ENCODE data around the gene SDF4. TPM values are rescaled to one million over a fixed set of nuclear protein-coding genes. Genes with fewer than 3 reads are reported as not detected.

The SDF4 gene
- 10 to 100 TPM; 96.9 to 99.3 TPM for total RNA-seq

GRCh38 chr1:1231400-1232207 lies at the start of gene SDF4:
SDF4 (minus strand) TSS chr1:1232001; CDS start chr1:1228772, 3,229 bp downstream.
- peak within 1 kb of the TSS; percentile 95 for H3K4me3 Mint-ChIP-seq
- ChIA-PET CTCF (interaction anchor here (0.7 to 3.3 kb wide), 9 partner anchors 19 to 172 kb away, joined by 3 to 37 read pairs (median 4); no protein-coding TSS in a partner anchor), POLR2A (interaction anchor here (0.7 to 1.4 kb wide), 8 partner anchors 16 to 219 kb away, joined by 3 to 10 read pairs (median 3); partner anchors contain the start of genes ISG15 and TTLL10)
- H3K36me3 Mint-ChIP-seq (ENCODE audit: low read depth), result peaks cover 33% of the 10 kb centered on the region
- no peaks in the 10 kb centered on the region for H3K27me3 Mint-ChIP-seq (ENCODE audit: low read depth)
- H3K4me1 Mint-ChIP-seq (ENCODE audit: low read depth), result peaks cover 31% of the 10 kb centered on the region
- ATAC-seq (peak; percentile 96), DNase-seq (peak; percentile 97)
- H3K9me3 Mint-ChIP-seq (ENCODE audit: insufficient read depth), result no peaks in the 10 kb centered on the region
- peak within 1 kb of the TSS; percentile 94 for H3K27ac Mint-ChIP-seq

GRCh38 chr1:1280782-1281481 lies 49.1 kb upstream of the SDF4 start:
- Mint-ChIP-seq H3K27ac (no peak overlapping the region), H3K4me1 (ENCODE audit: low read depth) (no peaks in the 10 kb centered on the region), H3K36me3 (ENCODE audit: low read depth) (no peaks in the 10 kb centered on the region), H3K4me3 (no peak overlapping the region), H3K27me3 (ENCODE audit: low read depth) (no peaks in the 10 kb centered on the region), H3K9me3 (ENCODE audit: insufficient read depth) (no peaks in the 10 kb centered on the region)
- no peak for ATAC-seq
- ChIA-PET POLR2A (no interaction called here), CTCF (no interaction called here)
- DNase-seq, result no peak

- H3K9me3 Mint-ChIP-seq (ENCODE audit: insufficient read depth), result no peaks in the 10 kb centered on the region
- peaks cover 5% of the 10 kb centered on the region for H3K4me1 Mint-ChIP-seq (ENCODE audit: low read depth)
- H3K27me3 Mint-ChIP-seq (ENCODE audit: low read depth), result no peaks in the 10 kb centered on the region
- CTCF ChIA-PET, result no interaction called here
- DNase-seq, result no peak
- H3K36me3 Mint-ChIP-seq (ENCODE audit: low read depth), result no peaks in the 10 kb centered on the region
- POLR2A ChIA-PET, result interaction anchor here (0.6 kb wide), 1 partner anchor 47 kb away, joined by 3 read pairs; no protein-coding TSS in a partner anchor
- no peak overlapping the region for H3K27ac Mint-ChIP-seq
- H3K4me3 Mint-ChIP-seq, result no peak overlapping the region
- no peak for ATAC-seq
Observed at GRCh38 chr1:1279028-1279427, 47.2 kb upstream of the SDF4 start.

- H3K9me3 Mint-ChIP-seq (ENCODE audit: insufficient read depth), result no peaks in the 10 kb centered on the region
- H3K4me1 Mint-ChIP-seq (ENCODE audit: low read depth), result peaks cover 5% of the 10 kb centered on the region
- CTCF ChIA-PET, result no interaction called here
- H3K27ac Mint-ChIP-seq, result no peak overlapping the region
- no peaks in the 10 kb centered on the region for H3K36me3 Mint-ChIP-seq (ENCODE audit: low read depth)
- DNase-seq (no peak), ATAC-seq (no peak)
- no peaks in the 10 kb centered on the region for H3K27me3 Mint-ChIP-seq (ENCODE audit: low read depth)
- POLR2A ChIA-PET, result interaction anchor here (0.6 kb wide), 1 partner anchor 47 kb away, joined by 3 read pairs; no protein-coding TSS in a partner anchor
- no peak overlapping the region for H3K4me3 Mint-ChIP-seq
Observed at GRCh38 chr1:1278620-1279019, 46.8 kb upstream of the SDF4 start.

- DNase-seq, result no peak
- H3K4me3 Mint-ChIP-seq, result peak overlapping the region; percentile 46
- no peaks in the 10 kb centered on the region for H3K9me3 Mint-ChIP-seq (ENCODE audit: insufficient read depth)
- H3K27ac Mint-ChIP-seq, result no peak overlapping the region
- H3K36me3 Mint-ChIP-seq (ENCODE audit: low read depth), result peaks cover 16% of the 10 kb centered on the region
- no peak for ATAC-seq
- H3K4me1 Mint-ChIP-seq (ENCODE audit: low read depth), result peaks cover 26% of the 10 kb centered on the region
- H3K27me3 Mint-ChIP-seq (ENCODE audit: low read depth), result no peaks in the 10 kb centered on the region
- CTCF ChIA-PET, result no interaction called here
- POLR2A ChIA-PET, result no interaction called here
Observed at GRCh38 chr1:1275836-1276235, 44.0 kb upstream of the SDF4 start.

GRCh38 chr1:1274931-1275431 lies 43.2 kb upstream of the SDF4 start:
- ATAC-seq (no peak), DNase-seq (no peak)
- POLR2A ChIA-PET, result no interaction called here
- CTCF ChIA-PET, result no interaction called here
- Mint-ChIP-seq H3K27me3 (ENCODE audit: low read depth) (no peaks in the 10 kb centered on the region), H3K4me3 (peak overlapping the region; percentile 63), H3K9me3 (ENCODE audit: insufficient read depth) (no peaks in the 10 kb centered on the region), H3K27ac (peak overlapping the region; percentile 55), H3K36me3 (ENCODE audit: low read depth) (peaks cover 25% of the 10 kb centered on the region), H3K4me1 (ENCODE audit: low read depth) (peaks cover 35% of the 10 kb centered on the region)

GRCh38 chr1:1274299-1274930 lies 42.6 kb upstream of the SDF4 start:
- H3K36me3 Mint-ChIP-seq (ENCODE audit: low read depth), result peaks cover 29% of the 10 kb centered on the region
- ATAC-seq (no peak), DNase-seq (no peak)
- peak overlapping the region; percentile 55 for H3K27ac Mint-ChIP-seq
- H3K4me1 Mint-ChIP-seq (ENCODE audit: low read depth), result peaks cover 39% of the 10 kb centered on the region
- ChIA-PET CTCF (interaction anchor here (0.7 to 1.8 kb wide), 3 partner anchors 16 to 31 kb away, joined by 3 to 4 read pairs (median 4); no protein-coding TSS in a partner anchor), POLR2A (no interaction called here)
- H3K4me3 Mint-ChIP-seq, result peak overlapping the region; percentile 63
- H3K9me3 Mint-ChIP-seq (ENCODE audit: insufficient read depth), result no peaks in the 10 kb centered on the region
- no peaks in the 10 kb centered on the region for H3K27me3 Mint-ChIP-seq (ENCODE audit: low read depth)

- ChIA-PET CTCF (interaction anchor here (0.7 to 1.8 kb wide), 4 partner anchors 17 to 156 kb away, joined by 3 to 5 read pairs (median 4); no protein-coding TSS in a partner anchor), POLR2A (interaction anchor here (0.9 kb wide), 1 partner anchor 32 kb away, joined by 3 read pairs; no protein-coding TSS in a partner anchor)
- Mint-ChIP-seq H3K27ac (peak within 1 kb of the TSS; percentile 87), H3K4me1 (ENCODE audit: low read depth) (peaks cover 39% of the 10 kb centered on the region), H3K4me3 (peak within 1 kb of the TSS; percentile 89), H3K9me3 (ENCODE audit: insufficient read depth) (no peaks in the 10 kb centered on the region), H3K27me3 (ENCODE audit: low read depth) (no peaks in the 10 kb centered on the region), H3K36me3 (ENCODE audit: low read depth) (peaks cover 29% of the 10 kb centered on the region)
- ATAC-seq, result peak; percentile 95
- DNase-seq, result peak; percentile 96
Observed at GRCh38 chr1:1273512-1274298, 41.9 kb upstream of the SDF4 start, which contains the start of gene UBE2J2. UBE2J2 (minus strand) TSS chr1:1273854; CDS start chr1:1267992, 5,862 bp downstream.

GRCh38 chr1:1273209-1273511 lies 41.4 kb upstream of the SDF4 start:
- peaks cover 39% of the 10 kb centered on the region for H3K4me1 Mint-ChIP-seq (ENCODE audit: low read depth)
- peaks cover 29% of the 10 kb centered on the region for H3K36me3 Mint-ChIP-seq (ENCODE audit: low read depth)
- no peak for DNase-seq
- no peaks in the 10 kb centered on the region for H3K9me3 Mint-ChIP-seq (ENCODE audit: insufficient read depth)
- peak; percentile 7 for ATAC-seq
- peak overlapping the region; percentile 89 for H3K4me3 Mint-ChIP-seq
- POLR2A ChIA-PET, result interaction anchor here (0.9 kb wide), 1 partner anchor 32 kb away, joined by 3 read pairs; no protein-coding TSS in a partner anchor
- CTCF ChIA-PET, result interaction anchor here (1.0 to 1.8 kb wide), 3 partner anchors 18 to 156 kb away, joined by 3 to 5 read pairs (median 4); no protein-coding TSS in a partner anchor
- no peaks in the 10 kb centered on the region for H3K27me3 Mint-ChIP-seq (ENCODE audit: low read depth)
- H3K27ac Mint-ChIP-seq, result peak overlapping the region; percentile 87

- ATAC-seq (peak; percentile 10), DNase-seq (peak; percentile 38)
- peak overlapping the region; percentile 87 for H3K27ac Mint-ChIP-seq
- POLR2A ChIA-PET, result interaction anchor here (0.7 to 0.9 kb wide), 2 partner anchors 33 to 314 kb away, joined by 3 read pairs; partner anchors contain the start of gene NOC2L
- H3K27me3 Mint-ChIP-seq (ENCODE audit: low read depth), result no peaks in the 10 kb centered on the region
- peaks cover 39% of the 10 kb centered on the region for H3K4me1 Mint-ChIP-seq (ENCODE audit: low read depth)
- H3K9me3 Mint-ChIP-seq (ENCODE audit: insufficient read depth), result no peaks in the 10 kb centered on the region
- peak overlapping the region; percentile 89 for H3K4me3 Mint-ChIP-seq
- CTCF ChIA-PET, result interaction anchor here (1.0 to 1.8 kb wide), 3 partner anchors 19 to 155 kb away, joined by 4 to 7 read pairs (median 5); no protein-coding TSS in a partner anchor
- peaks cover 29% of the 10 kb centered on the region for H3K36me3 Mint-ChIP-seq (ENCODE audit: low read depth)
Observed at GRCh38 chr1:1272341-1273208, 40.8 kb upstream of the SDF4 start.

Measured in activated CD8-positive, alpha-beta T cell treated with anti-CD3 and anti-CD28 coated beads, Interleukin-2, amount 10 ng/mL, durations not matched to agents 7 days and 5 days (primary cell).